Liver (tissue), 3 donors: Measurements from ENCODE around the gene GRIN3B.

ENCODE experiments used
- ATF3 ChIP-seq: IDR thresholded peaks from 2 replicates; pipeline ENCODE4 v1.6.1; 2016; ENCODE audit warnings: antibody characterized with exemption
- CTCF ChIP-seq: fragments of 150-350 bp; IDR thresholded peaks from 2 replicates; pipeline ENCODE4 v1.5.1; 2017; ENCODE audit warnings: improper control_type of control experiment, low read depth, low read length; ENCODE audit not compliant: missing input control
- HNF4A ChIP-seq, 2 donors: conservative IDR thresholded peaks; 2 replicates each; pipeline ENCODE4 v1.6.1; 2016; ENCODE audit warnings: antibody characterized with exemption in 2 of 2, mild to moderate bottlenecking in 2 of 2
- MAX ChIP-seq: IDR thresholded peaks from 2 replicates; pipeline ENCODE4 v1.6.1; 2016; ENCODE audit warnings: antibody characterized with exemption
- RAD21 ChIP-seq, 2 donors: IDR thresholded peaks; 2 replicates each; pipeline ENCODE4 v1.6.1; 2016; ENCODE audit warnings: antibody characterized with exemption in 2 of 2, mild to moderate bottlenecking in 2 of 2
- RXRA ChIP-seq, 2 donors: IDR thresholded peaks; 2 replicates each; pipeline ENCODE4 v1.6.1; 2017 to 2018; ENCODE audit warnings: antibody characterized with exemption in 2 of 2, mild to moderate bottlenecking in 1 of 2
- donor health status: healthy.
- donor health status: healthy.

GRCh38 chr19:1042689-1043511 is 42.7 kb downstream of the GRIN3B start:
- TF ChIP-seq RAD21 (IDR thresholded peaks at IDR 0.05) (no peak), HNF4A (conservative IDR thresholded peaks at IDR 0.05) (no peak), RXRA (IDR thresholded peaks at IDR 0.05) (peak in 1 of 2 donors; percentile 20), CTCF (no peak), MAX (no peak), ATF3 (no peak)
